Activated naive CD4-positive, alpha-beta T cell treated with anti-CD3 and anti-CD28 coated beads, Interleukin-2, amount 50 U/mL, for 24 hours (primary cell): ENCODE results near the gene CCNI2.

Experiments
- H3K27ac Mint-ChIP-seq: one replicate; pipeline ENCODE4 v1.8.0; 2021; ENCODE audit warnings: mild to moderate bottlenecking, mixed read lengths
- H3K27me3 Mint-ChIP-seq: one replicate; pipeline ENCODE4 v1.8.0; 2021; ENCODE audit warnings: mixed read lengths
- H3K36me3 Mint-ChIP-seq: one replicate; pipeline ENCODE4 v1.8.0; 2021; ENCODE audit warnings: mixed read lengths
- H3K4me1 Mint-ChIP-seq: one replicate; pipeline ENCODE4 v1.8.0; 2021; ENCODE audit warnings: mixed read lengths
- H3K4me3 Mint-ChIP-seq: one replicate; pipeline ENCODE4 v1.8.0; 2021; ENCODE audit warnings: mild to moderate bottlenecking, mixed read lengths
- H3K9me3 Mint-ChIP-seq: one replicate; pipeline ENCODE4 v1.8.0; 2021; ENCODE audit warnings: mixed read lengths

CCNI2 gene

GRCh38 chr5:132744659-132745058 is 2.6 kb upstream of the CCNI2 start:
- no peak overlapping the region for H3K27ac Mint-ChIP-seq
- H3K27me3 Mint-ChIP-seq: no peaks in the 10 kb centered on the region
- H3K36me3 Mint-ChIP-seq: no peaks in the 10 kb centered on the region
- H3K4me1 Mint-ChIP-seq: peaks cover 8% of the 10 kb centered on the region
- no peak overlapping the region for H3K4me3 Mint-ChIP-seq
- no peaks in the 10 kb centered on the region for H3K9me3 Mint-ChIP-seq

DNA sequence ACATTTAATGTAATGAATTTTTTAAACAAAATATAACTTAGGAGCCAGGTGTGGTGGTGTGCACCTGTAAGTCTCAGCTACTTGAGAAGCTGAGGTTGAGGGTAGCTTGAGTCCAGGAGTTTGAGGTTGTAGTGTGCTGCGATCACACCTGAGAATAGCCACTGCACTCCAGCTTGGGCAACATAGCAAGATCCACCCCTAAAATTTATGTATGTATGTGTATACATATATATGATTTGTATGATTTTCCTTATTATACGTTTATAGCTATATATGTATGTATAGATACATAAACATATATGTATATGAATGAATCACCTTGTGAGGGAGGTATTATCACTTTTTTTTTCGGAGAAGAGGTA is 653 bp upstream of the CCNI2 start:
- peaks cover 8% of the 10 kb centered on the region for H3K36me3 Mint-ChIP-seq
- peak overlapping the region; percentile 81 for H3K4me3 Mint-ChIP-seq
- peak overlapping the region; percentile 88 for H3K27ac Mint-ChIP-seq
- H3K9me3 Mint-ChIP-seq: no peaks in the 10 kb centered on the region
- H3K4me1 Mint-ChIP-seq: peaks cover 22% of the 10 kb centered on the region
- no peaks in the 10 kb centered on the region for H3K27me3 Mint-ChIP-seq

- Mint-ChIP-seq H3K36me3 (peaks cover 9% of the 10 kb centered on the region), H3K9me3 (no peaks in the 10 kb centered on the region), H3K27me3 (no peaks in the 10 kb centered on the region)
These were observed 602 bp downstream of the CCNI2 start for GRCh38 chr5:132747616-132748440.

DNA sequence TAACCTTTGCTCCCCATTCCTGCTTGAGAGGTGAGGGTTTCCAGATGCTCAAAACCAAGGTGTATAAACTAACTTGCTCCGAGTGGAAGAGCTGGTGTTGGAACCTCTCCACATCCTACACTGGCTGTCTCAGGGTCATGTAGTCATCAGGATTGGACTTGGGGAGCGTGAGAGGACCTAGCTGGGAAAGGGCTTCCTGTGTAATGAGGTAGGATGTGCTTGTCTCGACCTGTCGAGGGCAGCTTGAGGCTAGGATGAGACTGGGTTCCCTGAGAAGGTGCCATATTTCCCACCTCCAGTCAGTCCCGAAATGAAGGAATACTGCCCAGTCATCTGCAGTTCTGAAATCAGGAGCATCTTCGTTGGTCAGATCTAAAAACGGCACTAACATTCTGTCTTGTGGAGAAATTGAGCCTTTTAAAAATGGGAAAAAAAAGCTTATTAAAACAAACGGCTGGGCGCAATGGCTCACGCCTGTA is 1.3 kb downstream of the CCNI2 start:
- Mint-ChIP-seq H3K27me3 (no peaks in the 10 kb centered on the region), H3K4me3 (peak overlapping the region; percentile 78), H3K9me3 (no peaks in the 10 kb centered on the region), H3K27ac (peak overlapping the region; percentile 80), H3K36me3 (peaks cover 11% of the 10 kb centered on the region), H3K4me1 (peaks cover 34% of the 10 kb centered on the region)

More at GRCh38 chr5:132747616-132748440, 602 bp downstream of the CCNI2 start:
- peak overlapping the region; percentile 80 for H3K27ac Mint-ChIP-seq
- peaks cover 30% of the 10 kb centered on the region for H3K4me1 Mint-ChIP-seq
- H3K4me3 Mint-ChIP-seq: peak overlapping the region; percentile 78

DNA sequence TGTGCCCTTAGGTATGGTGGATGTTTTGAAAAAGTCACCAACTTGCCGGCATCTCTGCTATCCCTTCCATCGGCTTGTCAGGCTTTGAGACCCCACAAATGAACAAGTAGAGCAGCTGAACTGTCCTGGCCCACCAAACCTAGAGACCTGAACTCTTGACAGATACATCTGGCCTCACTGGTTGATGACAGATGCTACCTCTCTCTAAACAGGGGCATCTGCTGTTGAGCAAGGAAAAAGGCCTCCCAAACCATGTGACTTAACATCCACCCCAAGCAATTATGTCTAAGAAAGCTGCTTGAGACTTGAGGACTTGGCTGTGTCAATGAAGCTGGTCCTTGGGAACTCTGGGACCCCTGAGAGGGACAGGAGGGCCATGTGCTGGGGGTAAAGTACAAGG is 2.3 kb downstream of the CCNI2 start:
- H3K27me3 Mint-ChIP-seq: no peaks in the 10 kb centered on the region
- H3K4me3 Mint-ChIP-seq: no peak overlapping the region
- H3K36me3 Mint-ChIP-seq: peaks cover 11% of the 10 kb centered on the region
- peak overlapping the region; percentile 23 for H3K27ac Mint-ChIP-seq
- peaks cover 34% of the 10 kb centered on the region for H3K4me1 Mint-ChIP-seq
- no peaks in the 10 kb centered on the region for H3K9me3 Mint-ChIP-seq

- Mint-ChIP-seq H3K4me1 (peaks cover 34% of the 10 kb centered on the region), H3K27me3 (no peaks in the 10 kb centered on the region), H3K36me3 (peaks cover 12% of the 10 kb centered on the region), H3K27ac (peak overlapping the region; percentile 78), H3K4me3 (no peak overlapping the region), H3K9me3 (no peaks in the 10 kb centered on the region)
These were observed 3.4 kb downstream of the CCNI2 start for GRCh38 chr5:132750471-132751230.

DNA sequence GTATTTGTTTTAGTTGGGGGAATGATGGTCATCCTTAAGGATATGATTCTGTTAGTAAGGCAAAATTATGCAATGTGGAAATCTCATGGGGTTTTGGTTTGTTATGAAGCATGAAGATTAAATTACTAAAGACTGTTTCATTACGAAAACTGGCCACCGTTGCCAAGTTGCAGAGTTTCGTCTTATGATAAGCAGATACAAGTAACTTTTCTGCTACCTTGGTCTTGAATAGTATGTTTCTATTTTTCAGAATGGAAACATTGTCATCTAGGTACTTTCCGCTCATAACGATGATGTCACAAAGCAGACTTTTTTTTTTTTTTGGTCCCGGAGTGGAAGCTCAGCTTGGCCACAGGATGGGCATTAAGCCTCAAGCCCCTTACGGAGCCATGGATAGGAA is 4.2 kb downstream of the CCNI2 start:
- Mint-ChIP-seq H3K4me1 (peaks cover 34% of the 10 kb centered on the region), H3K4me3 (no peak overlapping the region), H3K9me3 (no peaks in the 10 kb centered on the region), H3K27me3 (no peaks in the 10 kb centered on the region), H3K27ac (peak overlapping the region; percentile 78), H3K36me3 (peaks cover 12% of the 10 kb centered on the region)

GRCh38 chr5:132751971-132752580 is 4.8 kb downstream of the CCNI2 start:
- H3K27me3 Mint-ChIP-seq: no peaks in the 10 kb centered on the region
- H3K9me3 Mint-ChIP-seq: no peaks in the 10 kb centered on the region
- peak overlapping the region; percentile 59 for H3K27ac Mint-ChIP-seq
- H3K36me3 Mint-ChIP-seq: peaks cover 12% of the 10 kb centered on the region
- peaks cover 31% of the 10 kb centered on the region for H3K4me1 Mint-ChIP-seq
- H3K4me3 Mint-ChIP-seq: no peak overlapping the region

DNA sequence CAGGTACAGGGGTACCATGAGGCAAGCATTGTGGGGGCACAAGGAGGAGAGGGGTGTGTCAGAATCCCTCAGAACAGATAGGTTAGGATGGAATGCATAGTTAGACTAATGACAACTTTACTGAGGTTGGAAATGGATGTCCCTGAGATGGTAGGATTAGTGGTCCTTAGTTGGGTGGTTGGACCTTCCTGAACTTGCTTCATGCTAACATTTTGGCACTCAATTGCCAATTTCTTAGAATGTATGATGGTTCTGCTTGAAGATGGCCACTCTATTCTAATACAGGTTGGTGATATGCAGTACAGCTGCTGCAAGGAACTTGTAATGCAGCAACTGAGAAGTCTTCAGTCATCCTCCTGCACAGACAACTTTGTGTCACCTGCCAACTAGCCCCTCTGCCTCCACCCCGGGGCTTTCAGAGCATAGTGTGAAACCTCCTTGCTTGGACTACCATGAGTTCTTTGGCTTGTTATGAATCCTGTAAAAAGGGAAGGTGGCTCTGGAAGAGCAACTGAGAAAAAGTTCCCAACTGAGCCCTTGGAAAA is 5.4 kb downstream of the CCNI2 start:
- peaks cover 12% of the 10 kb centered on the region for H3K36me3 Mint-ChIP-seq
- H3K4me1 Mint-ChIP-seq: peaks cover 31% of the 10 kb centered on the region
- no peaks in the 10 kb centered on the region for H3K27me3 Mint-ChIP-seq
- no peaks in the 10 kb centered on the region for H3K9me3 Mint-ChIP-seq
- peak overlapping the region; percentile 59 for H3K27ac Mint-ChIP-seq
- H3K4me3 Mint-ChIP-seq: no peak overlapping the region

DNA sequence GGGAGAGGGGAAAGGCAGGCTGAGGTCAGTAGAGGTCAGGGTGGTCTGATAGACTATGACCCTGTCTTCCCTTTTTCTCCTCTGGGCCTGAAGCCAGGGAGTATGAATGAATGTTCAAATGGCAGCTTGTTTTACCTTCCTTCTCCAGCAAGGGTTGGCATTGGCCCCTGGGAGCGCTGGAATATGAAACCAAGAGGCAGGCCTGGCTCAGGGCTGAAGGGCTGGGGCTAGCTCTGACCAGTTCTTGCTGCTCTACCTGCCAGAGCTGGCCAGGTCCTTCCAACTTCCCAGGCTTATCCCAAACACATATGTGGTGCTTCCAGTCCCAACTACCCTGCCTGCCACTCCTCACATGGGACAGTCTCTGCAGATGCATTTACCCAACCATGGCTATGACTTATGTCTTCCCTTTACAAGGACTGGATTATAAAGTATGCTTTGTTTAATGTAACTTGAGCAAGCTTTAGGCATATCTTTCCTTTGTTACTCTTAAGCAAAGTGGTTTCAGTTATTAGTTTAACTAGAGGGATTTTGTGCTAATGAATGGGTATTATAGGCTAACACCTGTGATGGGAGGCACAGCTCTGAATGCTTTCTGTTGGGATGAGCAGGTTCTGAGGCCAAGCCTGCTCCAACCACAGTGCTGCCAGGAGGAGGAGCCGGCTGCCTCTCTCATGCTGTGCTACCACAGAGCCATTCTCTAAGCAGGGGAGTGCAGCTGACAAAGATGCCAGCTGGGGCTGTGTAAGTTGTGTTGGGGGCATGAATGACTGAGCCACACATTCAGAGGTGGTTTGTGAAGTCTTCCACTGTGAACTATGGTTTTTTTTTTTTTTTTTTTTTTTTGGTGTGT is 6.1 kb downstream of the CCNI2 start:
- H3K27ac Mint-ChIP-seq: peak overlapping the region; percentile 17

DNA sequence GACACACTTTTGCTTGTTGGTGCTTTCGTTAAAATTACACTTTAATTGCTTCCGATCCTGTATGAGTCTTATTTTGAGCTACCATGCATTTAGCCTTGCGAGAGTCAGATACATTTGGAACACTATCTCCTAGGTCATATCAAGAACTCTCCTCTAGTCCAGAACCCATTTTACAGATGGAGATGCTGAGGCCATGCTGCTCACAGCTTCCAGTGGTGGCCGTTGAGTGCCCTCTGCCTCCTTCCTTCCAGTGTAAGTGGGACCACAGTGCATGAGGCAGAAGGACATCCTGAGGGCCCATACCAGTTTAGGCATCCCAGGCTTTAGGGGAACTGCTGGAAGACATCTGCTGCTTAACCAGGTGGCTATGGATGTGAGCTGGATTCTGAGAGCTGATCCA is 6.9 kb downstream of the CCNI2 start:
- no peaks in the 10 kb centered on the region for H3K9me3 Mint-ChIP-seq
- H3K27ac Mint-ChIP-seq: no peak overlapping the region
- no peaks in the 10 kb centered on the region for H3K27me3 Mint-ChIP-seq
- no peak overlapping the region for H3K4me3 Mint-ChIP-seq
- H3K36me3 Mint-ChIP-seq: peaks cover 12% of the 10 kb centered on the region
- H3K4me1 Mint-ChIP-seq: peaks cover 26% of the 10 kb centered on the region

More for the DNA sequence above, 6.1 kb downstream of the CCNI2 start:
- H3K4me1 Mint-ChIP-seq: peaks cover 30% of the 10 kb centered on the region
- H3K4me3 Mint-ChIP-seq: no peak overlapping the region
- H3K36me3 Mint-ChIP-seq: peaks cover 12% of the 10 kb centered on the region
- H3K9me3 Mint-ChIP-seq: no peaks in the 10 kb centered on the region
- no peaks in the 10 kb centered on the region for H3K27me3 Mint-ChIP-seq

GRCh38 chr5:132754947-132755346 is 7.7 kb downstream of the CCNI2 start:
- H3K27me3 Mint-ChIP-seq: no peaks in the 10 kb centered on the region
- peaks cover 12% of the 10 kb centered on the region for H3K36me3 Mint-ChIP-seq
- H3K4me1 Mint-ChIP-seq: peaks cover 26% of the 10 kb centered on the region
- peak overlapping the region; percentile 13 for H3K27ac Mint-ChIP-seq
- H3K9me3 Mint-ChIP-seq: no peaks in the 10 kb centered on the region
- no peak overlapping the region for H3K4me3 Mint-ChIP-seq

GRCh38 chr5:132756542-132756941 is 9.3 kb downstream of the CCNI2 start:
- H3K9me3 Mint-ChIP-seq: no peaks in the 10 kb centered on the region
- no peaks in the 10 kb centered on the region for H3K27me3 Mint-ChIP-seq
- H3K4me3 Mint-ChIP-seq: no peak overlapping the region
- no peak overlapping the region for H3K27ac Mint-ChIP-seq
- peaks cover 5% of the 10 kb centered on the region for H3K36me3 Mint-ChIP-seq
- H3K4me1 Mint-ChIP-seq: peaks cover 12% of the 10 kb centered on the region

- H3K4me1 Mint-ChIP-seq: peaks cover 1% of the 10 kb centered on the region
- H3K27me3 Mint-ChIP-seq: no peaks in the 10 kb centered on the region
These were observed 11.2 kb downstream of the CCNI2 start for GRCh38 chr5:132758451-132758850.

More at GRCh38 chr5:132758451-132758850, 11.2 kb downstream of the CCNI2 start:
- H3K27ac Mint-ChIP-seq: no peak overlapping the region
- H3K9me3 Mint-ChIP-seq: no peaks in the 10 kb centered on the region
- no peak overlapping the region for H3K4me3 Mint-ChIP-seq
- H3K36me3 Mint-ChIP-seq: peaks cover 2% of the 10 kb centered on the region
